ENCODE data around the gene RPA4.
"Not testable (repeated sequence)": the region's sequence is repeated elsewhere in the genome, so short reads cannot be mapped to it uniquely, and the experiment has no call there.

The RPA4 gene

GRCh38 chrX:96883608-96884007, at the start of gene RPA4:
Gene RPA4 (plus strand): TSS chrX:96883908. CDS start chrX:96884311, 403 bp downstream.
- no peak for DNase-seq

- no peak for DNase-seq
Measured at GRCh38 chrX:96834137-96834536, 49.6 kb upstream of the RPA4 start.

- no peak for DNase-seq
Measured at GRCh38 chrX:96835660-96836289, 47.9 kb upstream of the RPA4 start.

- no peak for DNase-seq
Measured at GRCh38 chrX:96837808-96838207, 45.9 kb upstream of the RPA4 start.

- no peak for DNase-seq
Measured at GRCh38 chrX:96838537-96838936, 45.2 kb upstream of the RPA4 start.

GRCh38 chrX:96841325-96841724, 42.4 kb upstream of the RPA4 start:
- no peak for DNase-seq

GRCh38 chrX:96841866-96842265, 41.8 kb upstream of the RPA4 start:
- not testable (repeated sequence) for DNase-seq

- DNase-seq = peak; percentile 13
Measured at GRCh38 chrX:96843566-96843965, 40.1 kb upstream of the RPA4 start.

GRCh38 chrX:96846841-96847240, 36.9 kb upstream of the RPA4 start:
- DNase-seq = no peak

- DNase-seq = not testable (repeated sequence)
Measured at GRCh38 chrX:96859422-96859821, 24.3 kb upstream of the RPA4 start.

- peak; percentile 4 for DNase-seq
Measured at GRCh38 chrX:96861218-96861617, 22.5 kb upstream of the RPA4 start.

- no peak for DNase-seq
Measured at GRCh38 chrX:96861661-96862060, 22.0 kb upstream of the RPA4 start.

- DNase-seq = no peak
Measured at GRCh38 chrX:96884027-96884426, 319 bp downstream of the RPA4 start.

GRCh38 chrX:96889726-96890125, 6.0 kb downstream of the RPA4 start:
- DNase-seq = no peak

- DNase-seq = no peak
Measured at GRCh38 chrX:96906741-96907140, 23.0 kb downstream of the RPA4 start.

- DNase-seq = no peak
Measured at GRCh38 chrX:96907516-96908272, 24.0 kb downstream of the RPA4 start.

GRCh38 chrX:96909291-96909690, 25.6 kb downstream of the RPA4 start:
- DNase-seq = no peak

- DNase-seq = no peak
Measured at GRCh38 chrX:96918864-96919263, 35.2 kb downstream of the RPA4 start.

- DNase-seq = no peak
Measured at GRCh38 chrX:96919672-96920071, 36.0 kb downstream of the RPA4 start.

- no peak for DNase-seq
Measured at GRCh38 chrX:96924581-96924980, 40.9 kb downstream of the RPA4 start.

GRCh38 chrX:96929036-96929435, 45.3 kb downstream of the RPA4 start:
- no peak for DNase-seq

Measured in OCI-M1 (cell line).